B cell (primary cell): ENCODE data around the gene NUP58. TPM values are rescaled to one million over a fixed set of nuclear protein-coding genes. Genes with fewer than 3 reads are reported as not detected.

Source experiments
- ATAC-seq: fragments of 200-7000 bp; cut with Tn5 transposase; one replicate; pipeline ENCODE4 v1.10.0; 2021; ENCODE audit warnings: low read depth, mild to moderate bottlenecking, moderate number of reproducible peaks, moderate library complexity
- CTCF ChIA-PET: fragments of 350-600 bp; sonication (Branson Sonifier 250); formaldehyde crosslinking; loops from one replicate; lab custom pipeline; 2021; ENCODE audit warnings: antibody characterized with exemption, inconsistent platforms; lab: Charles Lee
- POLR2A ChIA-PET: fragments of 350-600 bp; sonication (Branson Sonifier 250); formaldehyde crosslinking; loops from one replicate; lab custom pipeline; 2021; ENCODE audit warnings: antibody characterized with exemption; lab: Charles Lee
- DNase-seq: peaks from one replicate; pipeline ENCODE4 v3.0.0; 2013
- H2AFZ ChIP-seq: 2 replicates; pipeline ENCODE4 v1.6.1; 2012; ENCODE audit warnings: mild to moderate bottlenecking, low read depth, low read length; ENCODE audit not compliant: insufficient read depth, poor library complexity, severe bottlenecking
- H3K27ac ChIP-seq, 2 donors: 1 replicate in 1 of 2; 2 replicates in 1 of 2; pipeline ENCODE4 v1.5.1; 2012 to 2013; ENCODE audit warnings: low read length in 2 of 2, mild to moderate bottlenecking in 2 of 2, moderate library complexity in 1 of 2
- H3K27me3 ChIP-seq, 4 experiments: fragments of 200-600 bp in 1 of 4; sonication (generic) in 1 of 4; replicated peaks in 1 of 4; 1 replicate in 2 of 4; 2 replicates in 2 of 4; pipeline versions ENCODE4 v1.6.1 to v1.7.0; 2013 to 2016; ENCODE audit warnings: low read length in 3 of 4, mild to moderate bottlenecking in 2 of 4, mixed read lengths in 1 of 4, moderate library complexity in 1 of 4; ENCODE audit not compliant: insufficient read depth in 4 of 4, control insufficient read depth in 3 of 4; ENCODE audit errors: control extremely low read depth in 1 of 4
- H3K36me3 ChIP-seq, 2 experiments: replicated peaks in 1 of 2; 1 replicate in 1 of 2; 2 replicates in 1 of 2; pipeline versions ENCODE4 v1.6.1 to v1.7.1; 2013; ENCODE audit warnings: low read length in 1 of 2; ENCODE audit not compliant: insufficient read depth in 2 of 2, control insufficient read depth in 1 of 2; ENCODE audit errors: control extremely low read depth in 1 of 2, extremely low read depth in 1 of 2
- H3K4me1 ChIP-seq, 2 donors: fragments of 200-600 bp in 1 of 2; sonication (generic) in 1 of 2; 1 replicate in 1 of 2; 2 replicates in 1 of 2; pipeline versions ENCODE4 v1.5.1 to v1.6.1; 2013 to 2017; ENCODE audit warnings: low read length in 2 of 2; ENCODE audit not compliant: control insufficient read depth in 2 of 2, insufficient read depth in 2 of 2
- H3K4me2 ChIP-seq: replicated peaks from 2 replicates; pipeline ENCODE3; 2012; ENCODE audit warnings: mild to moderate bottlenecking, low read depth, low read length; ENCODE audit not compliant: poor library complexity, severe bottlenecking
- H3K4me3 ChIP-seq, 5 experiments: fragments of 200-600 bp in 1 of 5; sonication (generic) in 1 of 5; 1 replicate in 3 of 5; 2 replicates in 2 of 5; pipeline versions ENCODE4 v1.5.1 to v1.7.0; 2011 to 2016; ENCODE audit warnings: low read length in 4 of 5, mild to moderate bottlenecking in 4 of 5, low read depth in 2 of 5, control low read depth in 1 of 5, moderate library complexity in 1 of 5; ENCODE audit not compliant: insufficient read depth in 1 of 5; ENCODE audit errors: control extremely low read depth in 1 of 5, extremely low read depth in 1 of 5
- H3K79me2 ChIP-seq: fragments of 200-600 bp; sonication (generic); one replicate; pipeline ENCODE4 v1.6.0; 2016; ENCODE audit warnings: low read length; ENCODE audit not compliant: control insufficient read depth, insufficient read depth
- H3K9ac ChIP-seq: fragments of 200-600 bp; sonication (generic); 2 replicates; pipeline ENCODE4 v1.6.1; 2017; ENCODE audit warnings: mild to moderate bottlenecking, low read length, moderate library complexity
- H3K9me3 ChIP-seq, 3 donors: one replicate each; pipeline versions ENCODE4 v1.6.1 to v1.7.1; 2013; ENCODE audit warnings: low read length in 2 of 3; ENCODE audit not compliant: control insufficient read depth in 2 of 3, insufficient read depth in 1 of 3; ENCODE audit errors: control extremely low read depth in 1 of 3
- H4K20me1 ChIP-seq: 2 replicates; pipeline ENCODE4 v1.6.0; 2012; ENCODE audit warnings: mild to moderate bottlenecking, low read length; ENCODE audit not compliant: insufficient read depth, control insufficient read depth, poor library complexity, severe bottlenecking
- H3K27ac Mint-ChIP-seq: one replicate; pipeline ENCODE4 v1.8.0; 2021; ENCODE audit warnings: mixed read lengths
- H3K27me3 Mint-ChIP-seq: one replicate; pipeline ENCODE4 v1.8.0; 2021; ENCODE audit warnings: mixed read lengths
- H3K4me1 Mint-ChIP-seq: one replicate; pipeline ENCODE4 v1.8.0; 2021; ENCODE audit warnings: mixed read lengths
- H3K4me3 Mint-ChIP-seq: one replicate; pipeline ENCODE4 v1.8.0; 2021; ENCODE audit warnings: mixed read lengths
- H3K9me3 Mint-ChIP-seq: one replicate; pipeline ENCODE4 v1.8.0; 2022; ENCODE audit warnings: mixed read lengths; ENCODE audit not compliant: insufficient read depth
- CTCF ChIP-seq: fragments of 200-600 bp; IDR thresholded peaks from one replicate; pipeline ENCODE4 v1.8.0; 2022; ENCODE audit warnings: antibody characterized with exemption, mild to moderate bottlenecking
- EZH2 ChIP-seq: IDR thresholded peaks from 2 replicates; pipeline ENCODE4 v1.6.1; 2012; ENCODE audit warnings: borderline replicate concordance, low read depth, mild to moderate bottlenecking, moderate library complexity, low read length; ENCODE audit not compliant: insufficient read depth, poor library complexity, severe bottlenecking
- WGBS: methylation state at CpG from one replicate; pipeline ENCODE4 v1.1.5; 2013; ENCODE audit warnings: missing lambda C conversion rate; ENCODE audit not compliant: insufficient coverage; 5-methylcytosine and 5-hydroxymethylcytosine counted together
- intact Hi-C: fragments of 100-400 bp; cut with micrococcal nuclease; formaldehyde crosslinking; loops from one replicate; pipeline ENCODE4 v1.10.0; 2022
- polyA plus RNA-seq: library from polyadenylated mRNA; depleted of rRNA; stranded (reverse); fragments of >200 nt; gene quantifications from 2 replicates; pipeline ENCODE4 v1.2.3, GENCODE V29; 2012
- total RNA-seq, 2 donors: library from RNA; stranded (reverse); fragments of 120-200 nt in 1 of 2; gene quantifications; 1 replicate in 1 of 2; 2 replicates in 1 of 2; pipeline versions ENCODE4 v1.2.3 to v1.2.4, GENCODE V29; 2013 to 2022

NUP58 gene
- total and polyA plus RNA-seq, 2 donors (not counting 1 experiment from before 2014, with no cell fraction given), result 11.8 to 41.0 TPM

- Mint-ChIP-seq H3K27ac (peak within 1 kb of the TSS; percentile 98), H3K9me3 (no peaks in the 10 kb centered on the region), H3K27me3 (peaks cover 13% of the 10 kb centered on the region), H3K4me3 (peak within 1 kb of the TSS; percentile 97), H3K4me1 (peaks cover 39% of the 10 kb centered on the region)
- ChIA-PET POLR2A (no interaction called here), CTCF (interaction anchor here (0.7 to 2.3 kb wide), 7 partner anchors 12 to 898 kb away, joined by 3 to 12 read pairs (median 4); partner anchors contain the start of gene NUP58)
- H3K79me2 ChIP-seq, result peaks cover 37% of the 10 kb centered on the region
- H2AFZ ChIP-seq, result peak within 1 kb of the TSS; percentile 47
- H3K4me1 ChIP-seq, result peaks cover 12 to 17% of the 10 kb centered on the region in 2 donors
- peaks cover 4% of the 10 kb centered on the region for H4K20me1 ChIP-seq
- intact Hi-C loops, result loop anchor here (1.0 to 10.0 kb wide), 11 partner anchors 14 to 1965 kb away; partner anchors contain the start of genes CDK8, MIPEP, NUP58 and RPL21
- no peak for TF ChIP-seq EZH2
- peak; percentile 99 for TF ChIP-seq CTCF
- peaks cover 0 to 11% (median 2%) of the 10 kb centered on the region in 4 experiments for H3K27me3 ChIP-seq
- ATAC-seq (peak; percentile 88), DNase-seq (peak; percentile 99)
- H3K4me2 ChIP-seq, result peak within 1 kb of the TSS; percentile 85
- no peaks in the 10 kb centered on the region for H3K9me3 ChIP-seq
- H3K4me3 ChIP-seq, result peak within 1 kb of the TSS; percentile 74 to 98 (median 94)
- under 1% methylated on average over 61 of the region's 65 CpGs for WGBS
- H3K36me3 ChIP-seq, result no peaks in the 10 kb centered on the region
- H3K27ac ChIP-seq, result peak within 1 kb of the TSS; percentile 99 to 100
- peak within 1 kb of the TSS; percentile 100 for H3K9ac ChIP-seq
These were observed 14.2 kb upstream of the NUP58 start, which contains the start of gene MTMR6 for GRCh38 chr13:25286969-25287961. Gene MTMR6 (minus strand): TSS chr13:25287488. CDS start chr13:25287247, 241 bp downstream.
